Mesodermal cell (in vitro differentiated cells): ENCODE measurements around the gene CPLX4.

Experiments
- H3K27ac ChIP-seq: 2 replicates; pipeline ENCODE4 v1.7.0; 2013; ENCODE audit warnings: mild to moderate bottlenecking, low read depth, low read length, moderate library complexity; ENCODE audit not compliant: severe bottlenecking
- H3K36me3 ChIP-seq: 2 replicates; pipeline ENCODE4 v1.7.1; 2013; ENCODE audit warnings: mild to moderate bottlenecking, low read length, moderate library complexity; ENCODE audit not compliant: control insufficient read depth, insufficient read depth
- H3K4me1 ChIP-seq: one replicate; pipeline ENCODE4 v1.7.1; 2013; ENCODE audit warnings: mild to moderate bottlenecking, low read length; ENCODE audit not compliant: insufficient read depth, control insufficient read depth, poor library complexity, severe bottlenecking
- H3K4me3 ChIP-seq: 2 replicates; pipeline ENCODE4 v1.7.0; 2013; ENCODE audit warnings: low read length, control low read depth, mild to moderate bottlenecking; ENCODE audit not compliant: insufficient read depth, poor library complexity, severe bottlenecking; ENCODE audit errors: extremely low read depth
- H3K9me3 ChIP-seq: 2 replicates; pipeline ENCODE4 v1.7.1; 2013; ENCODE audit warnings: mild to moderate bottlenecking, low read length, moderate library complexity; ENCODE audit not compliant: control insufficient read depth
- WGBS, 2 experiments: methylation state at CpG; one replicate each; pipeline ENCODE4 v1.1.5; 2013; ENCODE audit warnings: missing lambda C conversion rate in 2 of 2; ENCODE audit not compliant: insufficient coverage in 2 of 2; 5-methylcytosine and 5-hydroxymethylcytosine counted together

The CPLX4 gene

GRCh38 chr18:59279722-59280121, 38.7 kb downstream of the CPLX4 start:
- 50 to 71% methylated on average over 1 of the region's 1 CpG for WGBS, 2 experiments
- H3K4me3 ChIP-seq: no peak overlapping the region

GRCh38 chr18:59279193-59279592, 39.3 kb downstream of the CPLX4 start:
- H3K36me3 ChIP-seq: no peaks in the 10 kb centered on the region
- WGBS, 2 experiments: 65 to 95% methylated on average over 2 of the region's 3 CpGs
- no peaks in the 10 kb centered on the region for H3K9me3 ChIP-seq
- H3K4me3 ChIP-seq: no peak overlapping the region
- H3K27ac ChIP-seq: no peak overlapping the region
- H3K4me1 ChIP-seq: no peaks in the 10 kb centered on the region

More at GRCh38 chr18:59279722-59280121, 38.7 kb downstream of the CPLX4 start:
- no peaks in the 10 kb centered on the region for H3K36me3 ChIP-seq
- H3K27ac ChIP-seq: no peak overlapping the region
- H3K4me1 ChIP-seq: no peaks in the 10 kb centered on the region
- H3K9me3 ChIP-seq: no peaks in the 10 kb centered on the region

DNA sequence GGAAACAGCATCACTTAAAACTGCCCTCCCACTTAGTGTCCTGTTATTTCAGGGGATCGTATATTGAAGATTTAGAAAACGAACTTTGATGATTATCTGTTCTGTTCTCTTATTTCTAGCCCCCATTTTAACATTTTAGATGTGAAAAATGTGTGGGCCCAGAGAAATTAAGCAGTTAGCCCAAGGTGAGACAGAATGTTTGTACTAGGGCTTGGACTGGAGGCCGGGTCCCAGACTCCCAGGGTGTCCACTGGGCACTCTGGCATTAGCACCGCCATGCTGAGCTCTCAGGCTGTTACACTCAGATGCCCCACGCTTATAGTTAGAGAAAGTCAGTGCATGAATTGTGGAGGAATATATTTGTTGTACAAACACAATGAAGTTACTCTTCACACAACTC, 39.7 kb downstream of the CPLX4 start:
- WGBS, 2 experiments: 88% methylated on average over 1 of the region's 5 CpGs; no CpG with 5 or more reads in 1 of the 2 experiments
- H3K9me3 ChIP-seq: no peaks in the 10 kb centered on the region
- H3K27ac ChIP-seq: no peak overlapping the region
- H3K36me3 ChIP-seq: no peaks in the 10 kb centered on the region
- no peak overlapping the region for H3K4me3 ChIP-seq
- no peaks in the 10 kb centered on the region for H3K4me1 ChIP-seq

GRCh38 chr18:59276047-59276446, 42.4 kb downstream of the CPLX4 start:
- H3K9me3 ChIP-seq: no peaks in the 10 kb centered on the region
- H3K27ac ChIP-seq: no peak overlapping the region
- no peaks in the 10 kb centered on the region for H3K36me3 ChIP-seq
- H3K4me3 ChIP-seq: no peak overlapping the region
- H3K4me1 ChIP-seq: no peaks in the 10 kb centered on the region
- 5 to 29% methylated on average over 4 of the region's 5 CpGs for WGBS, 2 experiments

- H3K9me3 ChIP-seq: no peaks in the 10 kb centered on the region
- no peak overlapping the region for H3K27ac ChIP-seq
- WGBS, 2 experiments: 40% methylated on average over 2 of the region's 6 CpGs; no CpG with 5 or more reads in 1 of the 2 experiments
- no peaks in the 10 kb centered on the region for H3K36me3 ChIP-seq
- H3K4me1 ChIP-seq: no peaks in the 10 kb centered on the region
- H3K4me3 ChIP-seq: no peak overlapping the region
Measured at GRCh38 chr18:59275406-59275949, 43.0 kb downstream of the CPLX4 start.

GRCh38 chr18:59274533-59274928, 43.9 kb downstream of the CPLX4 start:
- no peaks in the 10 kb centered on the region for H3K9me3 ChIP-seq
- H3K36me3 ChIP-seq: no peaks in the 10 kb centered on the region
- 2 to 5% methylated on average over 14 to 16 of the region's 18 CpGs for WGBS, 2 experiments
- H3K4me3 ChIP-seq: no peak overlapping the region
- no peak overlapping the region for H3K27ac ChIP-seq
- H3K4me1 ChIP-seq: no peaks in the 10 kb centered on the region

- whole genome bisulfite sequencing, 2 experiments: 1 to 2% methylated on average over 37 to 45 of the region's 48 CpGs
- peak overlapping the region; percentile 8 for H3K4me3 ChIP-seq
Measured at GRCh38 chr18:59273759-59274532, 44.5 kb downstream of the CPLX4 start.

GRCh38 chr18:59272891-59273758, 45.3 kb downstream of the CPLX4 start, which contains the start of gene RAX:
RAX (minus strand) TSS chr18:59273454; CDS start chr18:59273206, 248 bp downstream.
- Histone ChIP-seq H3K4me1 (no peaks in the 10 kb centered on the region), H3K4me3 (peak within 1 kb of the TSS; percentile 8), H3K36me3 (no peaks in the 10 kb centered on the region), H3K27ac (no peak within 1 kb of the TSS), H3K9me3 (no peaks in the 10 kb centered on the region)
- WGBS, 2 experiments: 0 to 1% methylated on average over 62 to 71 of the region's 88 CpGs

More at GRCh38 chr18:59273759-59274532, 44.5 kb downstream of the CPLX4 start:
- Histone ChIP-seq H3K4me1 (no peaks in the 10 kb centered on the region), H3K36me3 (no peaks in the 10 kb centered on the region), H3K9me3 (no peaks in the 10 kb centered on the region), H3K27ac (no peak overlapping the region)

DNA sequence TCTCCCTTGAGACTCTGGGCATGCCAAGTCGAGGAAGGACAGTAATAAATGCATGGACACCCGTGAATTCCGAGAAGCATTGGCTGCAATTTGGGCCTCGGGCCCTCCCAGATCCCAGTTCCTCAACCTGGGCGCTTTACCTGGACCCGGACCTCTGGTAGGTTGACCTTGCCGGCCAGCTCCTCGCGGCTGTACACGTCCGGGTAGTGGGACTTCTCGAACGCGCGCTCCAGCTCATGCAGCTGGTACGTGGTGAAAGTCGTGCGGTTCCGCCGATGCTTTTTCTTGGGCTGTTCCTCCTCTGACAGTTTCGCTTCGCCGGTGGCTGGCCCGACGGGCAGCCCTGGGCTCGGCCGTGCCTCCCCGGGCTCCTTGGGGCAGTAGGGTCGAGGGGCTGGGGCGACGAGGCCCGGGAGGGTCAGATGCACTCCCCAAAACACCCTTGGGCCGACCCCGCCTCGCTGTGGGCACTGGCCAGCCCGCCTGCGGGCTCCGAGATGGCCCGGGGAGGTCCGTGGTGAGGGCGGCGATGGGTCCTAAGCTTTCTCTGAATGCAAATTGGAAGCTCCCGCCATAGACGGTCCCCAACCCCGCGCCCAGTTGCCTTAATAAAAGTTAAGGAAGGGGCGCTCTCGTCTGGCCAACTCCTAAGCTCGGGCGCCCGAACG, 46.1 kb downstream of the CPLX4 start:
- Histone ChIP-seq H3K4me1 (peaks cover 5% of the 10 kb centered on the region), H3K36me3 (no peaks in the 10 kb centered on the region), H3K9me3 (no peaks in the 10 kb centered on the region), H3K27ac (no peak overlapping the region), H3K4me3 (no peak overlapping the region)
- WGBS, 2 experiments: 3% methylated on average over 43 to 46 of the region's 52 CpGs

DNA sequence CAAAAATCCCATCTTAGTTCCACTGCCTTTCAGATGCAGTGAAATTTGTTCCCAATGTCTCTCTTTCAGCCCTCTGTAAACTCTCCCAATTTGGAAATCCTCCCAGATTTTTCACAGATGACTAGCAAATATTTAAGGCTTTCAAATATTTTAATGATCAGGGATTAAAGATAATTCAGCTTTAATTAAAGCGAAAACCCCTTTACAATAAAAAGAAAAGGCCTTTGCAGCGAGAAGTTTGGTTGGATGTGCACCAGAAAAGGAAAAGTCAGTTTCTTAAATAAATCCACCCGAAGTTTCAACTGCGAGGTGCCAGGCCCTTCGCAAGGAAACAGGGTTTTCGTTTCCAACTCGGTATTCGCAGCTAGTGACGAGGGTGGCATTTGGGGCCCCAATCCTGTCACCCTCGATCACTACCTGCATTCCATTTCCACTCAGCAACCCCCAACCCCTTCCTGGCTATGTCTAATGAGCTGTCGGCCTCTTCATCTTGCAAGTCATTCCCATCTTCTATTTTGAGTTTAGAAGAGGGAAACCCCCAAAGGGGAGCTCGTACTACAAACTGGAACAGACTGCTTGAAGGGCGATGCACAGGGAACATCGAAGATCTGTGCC, 46.7 kb downstream of the CPLX4 start:
- H3K9me3 ChIP-seq: no peaks in the 10 kb centered on the region
- WGBS, 2 experiments: 11 to 20% methylated on average over 10 to 12 of the region's 14 CpGs
- H3K4me1 ChIP-seq: peaks cover 5% of the 10 kb centered on the region
- no peaks in the 10 kb centered on the region for H3K36me3 ChIP-seq
- H3K27ac ChIP-seq: no peak overlapping the region
- no peak overlapping the region for H3K4me3 ChIP-seq
